A549 (cell line): Measurements from ENCODE around the gene RNASE7.

Source experiments
- CBX2 ChIP-seq: fragments of 200-600 bp; sonication (generic); IDR thresholded peaks from 2 replicates; pipeline ENCODE4 v1.6.1; 2016; ENCODE audit warnings: low read depth, mild to moderate bottlenecking, borderline replicate concordance
- EHMT2 ChIP-seq: fragments of 200-600 bp; sonication (generic); IDR thresholded peaks from 2 replicates; pipeline ENCODE4 v1.6.1; 2016; ENCODE audit warnings: antibody characterized with exemption, low read depth, mild to moderate bottlenecking, moderate library complexity
- HOXB5 ChIP-seq: fragments of 250-450 bp; sonication (Bioruptor Pico); IDR thresholded peaks from 2 replicates; pipeline ENCODE4 v1.5.0; 2020; ENCODE audit warnings: mild to moderate bottlenecking, moderate library complexity
- RARB ChIP-seq: fragments of 250-450 bp; sonication (Bioruptor Pico); IDR thresholded peaks from 2 replicates; pipeline ENCODE4 v1.8.0; 2021; ENCODE audit warnings: mild to moderate bottlenecking, moderate library complexity
- TF ChIP-seq, protein P1 (sequence below): fragments of 450-650 bp; IDR thresholded peaks from 2 replicates; pipeline ENCODE4 v1.6.1; 2014; ENCODE audit warnings: antibody characterized with exemption

DNA sequence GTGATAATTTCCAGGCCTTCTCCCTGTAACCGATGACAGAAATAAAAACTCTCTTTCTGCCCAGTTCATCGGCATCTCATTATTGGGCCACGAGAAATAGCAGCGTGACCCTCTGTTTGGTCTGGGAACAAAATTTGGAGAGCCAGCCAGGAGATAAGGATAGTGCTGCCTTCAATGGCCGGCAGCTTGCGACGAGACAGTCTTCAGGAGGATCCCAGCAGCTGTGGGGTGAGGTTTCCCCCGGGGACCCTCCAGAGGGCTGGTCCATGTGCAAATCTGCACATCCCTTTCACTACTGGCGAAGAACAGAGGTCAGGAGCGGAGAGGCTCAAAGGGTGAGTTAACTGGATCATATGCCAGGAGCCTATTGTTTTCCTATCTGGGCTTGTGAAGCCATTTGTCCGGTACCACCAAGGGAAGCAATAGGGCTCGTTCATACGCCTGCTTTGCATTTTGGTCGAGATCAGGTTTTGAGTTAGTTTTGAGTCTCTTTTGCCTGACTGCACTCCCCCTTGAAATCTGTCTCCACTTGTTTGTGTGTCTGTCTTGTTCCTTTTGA lies 38.3 kb upstream of the RNASE7 start:
- TF ChIP-seq, protein P1, sequence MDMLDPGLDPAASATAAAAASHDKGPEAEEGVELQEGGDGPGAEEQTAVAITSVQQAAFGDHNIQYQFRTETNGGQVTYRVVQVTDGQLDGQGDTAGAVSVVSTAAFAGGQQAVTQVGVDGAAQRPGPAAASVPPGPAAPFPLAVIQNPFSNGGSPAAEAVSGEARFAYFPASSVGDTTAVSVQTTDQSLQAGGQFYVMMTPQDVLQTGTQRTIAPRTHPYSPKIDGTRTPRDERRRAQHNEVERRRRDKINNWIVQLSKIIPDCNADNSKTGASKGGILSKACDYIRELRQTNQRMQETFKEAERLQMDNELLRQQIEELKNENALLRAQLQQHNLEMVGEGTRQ = no peak
- TF ChIP-seq CBX2 (no peak), EHMT2 (no peak), RARB (CRISPR knock-in tag) (no peak), HOXB5 (no peak)
